Measurements from ENCODE around the gene CDKN2B-AS1.
"Not testable (repeated sequence)": the region's sequence is repeated elsewhere in the genome, so short reads cannot be mapped to it uniquely, and the experiment has no call there.

The CDKN2B-AS1 gene

DNA sequence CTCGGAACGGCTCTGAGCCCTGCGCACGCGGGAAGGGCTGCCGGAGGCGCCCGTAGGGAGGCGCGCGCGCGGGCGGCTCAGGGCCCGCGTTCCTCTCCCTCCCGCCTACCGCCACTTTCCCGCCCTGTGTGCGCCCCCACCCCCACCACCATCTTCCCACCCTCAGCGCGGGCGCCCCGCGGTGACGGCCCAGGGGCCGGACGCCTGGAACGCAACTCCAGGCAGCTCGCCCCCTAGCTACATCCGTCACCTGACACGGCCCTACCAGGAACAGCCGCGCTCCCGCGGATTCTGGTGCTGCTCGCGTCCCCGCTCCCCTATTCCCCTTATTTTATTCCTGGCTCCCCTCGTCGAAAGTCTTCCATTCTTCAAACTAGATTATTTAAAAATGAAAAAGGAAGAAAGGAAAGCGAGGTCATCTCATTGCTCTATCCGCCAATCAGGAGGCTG lies at the start of gene CDKN2B-AS1:
Gene CDKN2B-AS1, plus strand, starts transcription at position 236 of the 450 bp plus-strand sequence.
- DNase-seq, result peak; percentile 49 to 51

DNA sequence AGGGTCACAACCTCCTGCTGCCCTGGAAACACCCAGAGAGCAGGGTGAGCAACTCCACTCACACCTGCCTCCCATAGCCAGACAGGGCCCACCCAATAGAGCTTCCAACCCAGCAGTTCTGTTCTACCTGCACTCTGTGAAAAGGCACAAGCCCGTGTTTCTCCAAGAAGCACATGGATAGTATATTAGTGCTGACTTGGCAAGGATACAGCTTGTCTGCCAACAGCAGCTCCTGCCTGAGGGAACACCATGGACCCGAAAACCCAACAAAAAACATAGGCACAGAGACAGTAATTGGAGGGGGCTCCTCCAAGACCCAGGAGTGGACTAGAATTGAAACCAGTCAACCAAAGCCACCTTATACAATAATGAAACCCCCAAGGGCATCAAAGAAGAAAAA lies 49.0 kb upstream of the CDKN2B-AS1 start:
- no peak for DNase-seq

DNA sequence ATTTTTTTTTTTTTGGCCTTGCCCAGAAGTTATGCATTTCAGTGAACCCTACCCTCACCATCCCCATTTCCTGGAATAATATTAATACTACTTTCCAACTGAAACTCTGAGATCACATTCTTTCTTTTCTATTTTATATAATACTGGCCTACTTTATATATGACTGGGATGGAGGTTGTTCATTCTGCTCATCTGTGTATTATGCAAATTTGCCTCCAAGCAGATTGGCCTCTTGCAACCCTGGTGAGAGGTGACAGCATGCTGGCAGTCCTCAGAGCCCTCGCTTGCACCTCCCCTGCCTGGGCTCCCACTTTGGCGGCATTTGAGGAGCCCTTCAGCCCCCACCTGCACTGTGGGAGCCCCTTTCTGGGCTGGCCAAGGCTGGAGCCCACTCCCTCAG lies 35.8 kb upstream of the CDKN2B-AS1 start:
- no peak for DNase-seq

DNA sequence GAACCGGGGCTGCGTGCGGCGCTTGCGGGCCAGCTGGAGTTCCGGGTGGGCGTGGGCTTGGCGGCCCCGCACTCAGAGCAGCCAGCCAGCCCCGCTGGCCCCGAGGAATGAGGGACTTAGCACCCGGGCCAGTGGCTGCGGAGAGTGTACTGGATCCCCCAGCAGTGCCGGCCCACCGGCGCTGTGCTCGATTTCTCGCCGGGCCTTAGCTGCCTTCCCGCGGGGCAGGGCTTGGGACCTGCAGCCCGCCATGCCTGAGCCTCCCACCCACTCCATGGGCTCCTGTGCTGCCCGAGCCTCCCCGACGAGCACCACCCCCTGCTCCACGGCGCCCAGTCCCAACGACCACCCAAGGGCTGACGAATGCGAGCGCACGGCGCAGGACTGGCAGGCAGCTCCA lies 35.3 kb upstream of the CDKN2B-AS1 start:
- DNase-seq, result not testable (repeated sequence)

DNA sequence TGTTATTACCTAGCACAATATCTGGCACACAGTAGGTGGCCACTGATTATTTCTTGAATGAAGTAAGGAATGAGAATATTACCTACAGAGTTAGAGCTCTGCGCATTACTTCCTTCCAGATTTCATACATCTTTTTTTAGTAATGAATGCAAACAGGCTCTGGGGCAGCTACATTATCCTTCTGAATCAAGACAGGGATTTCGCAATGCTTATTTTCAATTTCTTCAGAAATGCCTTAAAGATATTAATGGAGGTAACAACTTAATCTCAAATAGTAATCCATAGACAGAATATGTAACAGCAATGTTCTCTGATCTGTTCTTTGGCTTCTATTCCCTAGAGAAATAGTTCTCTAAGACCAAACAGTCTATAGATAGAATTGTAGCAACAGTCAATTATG lies 33.0 kb upstream of the CDKN2B-AS1 start:
- no peak for DNase-seq

DNA sequence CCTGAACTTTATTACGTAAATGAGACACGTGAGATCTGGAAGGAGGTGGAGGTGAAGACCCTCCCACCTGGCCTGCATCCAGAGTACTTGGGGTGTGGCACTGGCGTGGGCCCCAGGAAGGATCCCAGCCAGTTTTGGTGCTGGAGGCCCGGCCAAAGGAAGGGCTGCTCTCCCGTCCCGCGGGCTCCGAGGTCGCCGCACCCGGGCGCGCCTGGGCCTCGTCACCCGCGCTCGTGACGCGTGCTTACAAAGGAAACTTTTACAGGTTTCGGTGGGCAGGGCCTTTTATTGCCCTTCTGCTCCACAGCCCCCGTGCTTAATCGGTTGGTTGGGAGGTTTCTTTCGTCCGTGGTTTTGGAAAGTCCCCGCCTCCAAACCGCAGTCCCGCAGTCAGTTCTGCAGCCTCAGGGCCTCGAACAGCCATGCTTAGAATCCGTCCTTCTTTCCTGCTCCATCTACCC lies 29.6 kb upstream of the CDKN2B-AS1 start:
- DNase-seq, result peak; percentile 66

DNA sequence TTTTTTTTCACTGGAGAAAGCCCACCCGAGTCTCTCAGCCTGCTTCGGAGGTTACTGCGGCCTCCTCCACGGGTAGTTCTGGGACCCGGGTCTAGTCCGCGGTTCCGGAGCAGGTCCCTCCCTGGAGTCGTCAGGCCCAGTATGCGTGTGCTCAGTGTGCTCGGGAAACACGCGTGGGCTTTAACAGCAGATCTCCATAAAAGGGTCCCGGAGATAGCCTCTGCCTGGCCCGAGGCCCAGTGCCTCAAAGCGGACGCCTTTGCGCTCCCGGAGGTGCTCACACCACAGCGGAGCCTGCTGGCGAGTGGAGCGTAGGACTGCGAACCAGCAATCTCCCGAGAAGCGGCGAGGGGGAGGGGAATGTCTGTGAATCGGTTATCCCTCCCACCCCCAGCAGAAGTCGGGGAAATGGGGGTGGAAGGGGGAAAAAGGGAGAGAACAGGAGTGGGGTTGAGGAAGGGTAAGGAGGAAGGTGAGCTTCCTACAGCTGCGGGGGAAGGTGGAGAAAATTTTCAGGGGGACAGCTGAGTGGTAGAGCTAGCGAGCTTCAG lies 29.1 kb upstream of the CDKN2B-AS1 start:
- peak; percentile 34 to 60 for DNase-seq

DNA sequence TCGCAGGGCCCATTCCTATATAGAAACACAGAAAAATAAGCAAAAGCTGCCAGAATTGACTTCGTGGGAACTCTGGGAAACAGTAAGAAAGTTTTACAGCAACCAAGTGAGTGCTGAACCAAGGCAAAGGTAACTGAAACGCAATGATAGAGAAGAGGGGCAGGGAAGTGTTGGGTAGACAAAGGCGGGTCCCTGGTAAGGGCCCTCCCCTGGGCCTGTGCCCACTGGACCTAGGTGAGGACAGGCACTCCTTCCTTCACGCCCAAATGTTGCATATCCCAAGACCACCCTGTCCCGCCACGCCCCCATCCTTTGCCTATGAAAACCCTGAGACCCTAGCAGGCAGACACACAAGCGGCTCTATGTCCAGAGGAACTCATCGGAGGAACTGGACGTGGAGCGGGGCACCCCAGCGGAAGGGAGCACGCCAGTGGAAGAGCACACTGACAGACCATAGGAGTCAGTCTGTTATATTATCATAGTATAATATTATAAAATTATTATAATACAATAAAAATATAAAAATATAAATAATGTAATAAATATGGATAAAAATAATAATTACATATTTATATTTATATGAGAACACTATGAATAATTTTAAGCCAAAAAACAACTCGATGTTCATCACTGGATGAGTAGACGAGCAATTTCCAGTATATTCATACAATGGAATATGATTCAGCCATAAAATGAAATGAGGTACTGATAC lies 28.3 kb upstream of the CDKN2B-AS1 start:
- DNase-seq, result no peak

DNA sequence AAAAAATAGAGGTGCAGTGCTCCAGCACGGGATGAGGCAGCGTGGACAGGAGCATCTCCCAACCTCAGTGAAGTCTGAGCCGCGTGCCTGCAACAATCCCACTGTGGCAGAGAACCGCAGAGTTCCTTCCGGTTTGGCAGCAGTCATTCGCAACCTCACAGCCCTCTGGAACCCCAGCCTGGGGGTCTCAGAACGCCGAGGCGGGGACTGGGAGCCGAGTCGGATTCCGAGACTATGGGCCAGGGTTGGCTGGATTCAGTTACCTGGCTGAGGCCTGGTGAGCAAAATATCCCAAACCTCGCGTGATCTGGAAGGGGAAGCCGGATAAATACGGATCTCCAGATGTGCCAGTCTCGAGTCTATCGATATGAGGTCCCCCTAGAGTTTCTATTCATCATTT lies 27.4 kb upstream of the CDKN2B-AS1 start:
- DNase-seq, result no peak

DNA sequence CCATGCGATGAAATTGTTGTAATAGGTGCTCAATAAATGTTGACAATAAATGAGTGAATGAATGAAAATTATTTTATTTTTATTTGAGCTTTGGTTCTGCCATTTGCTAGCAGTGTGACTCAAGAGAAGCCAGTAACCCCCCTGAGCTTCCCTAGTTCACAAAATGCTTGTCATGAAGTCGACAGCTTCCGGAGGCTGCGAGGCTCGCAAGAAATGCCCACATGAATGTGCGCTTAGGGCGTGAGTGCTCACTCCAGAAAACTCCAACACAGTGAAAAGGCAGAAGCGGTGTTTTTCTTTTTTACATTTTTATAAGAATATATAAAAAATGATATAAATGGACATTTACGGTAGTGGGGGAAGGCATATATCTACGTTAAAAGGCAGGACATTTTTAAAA lies 26.9 kb upstream of the CDKN2B-AS1 start:
- DNase-seq, result no peak

DNA sequence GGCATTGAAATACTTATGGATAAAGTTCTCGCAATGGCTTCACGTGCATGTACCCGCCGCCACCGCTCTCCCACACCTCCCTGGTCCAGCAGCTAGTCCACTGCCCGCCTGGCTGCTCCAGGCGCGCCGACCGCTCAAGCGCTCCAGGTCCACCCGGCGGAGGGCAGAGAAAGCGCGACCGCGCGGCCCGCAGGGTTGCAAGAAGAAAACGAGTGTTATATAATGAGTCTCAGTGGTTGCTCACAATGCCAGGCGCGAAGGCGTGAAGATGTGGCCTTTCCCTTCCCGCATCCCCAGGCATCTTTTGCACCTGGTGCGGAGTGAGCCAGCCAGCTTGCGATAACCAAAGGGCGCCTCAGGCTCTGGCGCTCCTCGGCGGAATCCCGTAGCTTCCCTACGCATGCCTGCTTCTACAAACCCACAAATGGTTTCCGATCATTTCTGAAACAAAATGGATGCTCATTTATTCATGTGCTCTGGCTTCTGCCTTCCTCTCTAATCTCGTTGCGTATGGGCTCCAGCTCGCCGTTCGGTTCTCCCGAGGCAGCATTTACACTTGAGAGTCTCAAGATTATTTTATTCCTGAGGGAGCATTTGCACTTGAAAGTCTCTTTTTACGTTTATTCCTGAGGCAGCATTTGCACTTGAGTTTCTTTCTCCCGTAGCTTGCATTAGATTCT lies 26.1 kb upstream of the CDKN2B-AS1 start:
- DNase-seq, result no peak

DNA sequence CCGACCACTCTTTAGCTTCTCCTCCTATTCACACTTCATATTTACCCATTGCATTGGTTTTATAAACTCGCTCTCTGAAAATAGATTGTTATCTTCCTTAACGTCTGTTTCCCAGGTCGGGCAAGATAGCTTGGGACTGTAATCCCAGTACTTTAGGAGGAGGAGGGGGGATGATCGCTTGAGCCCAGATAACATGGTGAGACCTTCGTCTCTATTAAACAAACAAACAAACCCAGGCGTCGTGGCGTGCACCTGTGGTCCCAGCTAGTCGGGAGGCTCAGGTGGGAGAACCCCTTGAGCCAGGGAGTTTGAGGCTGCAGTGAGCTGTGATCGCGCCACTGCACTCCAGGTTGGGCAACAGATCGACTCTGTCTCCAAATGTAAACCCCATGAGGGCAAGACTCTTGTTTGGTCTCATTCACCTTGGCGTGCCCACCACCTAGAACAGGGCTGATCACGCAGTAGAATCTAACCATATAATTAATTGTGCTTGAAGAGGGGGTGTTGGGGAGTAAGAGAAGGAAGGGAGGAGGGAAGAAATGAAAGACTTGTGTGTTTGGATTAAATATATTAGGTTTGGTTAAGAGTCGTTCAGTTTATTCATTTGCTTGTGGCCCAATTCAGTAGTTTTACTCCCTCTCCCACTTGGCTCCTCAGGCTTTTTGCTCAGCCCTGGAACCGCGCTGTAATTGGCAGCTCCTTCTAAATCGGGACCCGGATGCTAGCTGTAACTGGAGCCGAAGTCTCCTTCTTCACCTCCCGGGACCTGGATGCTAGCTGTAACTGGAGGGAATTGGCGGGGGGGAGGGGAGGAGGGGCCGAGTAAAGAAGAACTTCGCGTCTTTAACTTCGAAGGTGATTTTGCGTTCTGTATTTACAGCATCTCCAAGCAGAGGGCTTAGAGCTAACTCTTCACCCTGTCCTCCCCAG lies 25.3 kb upstream of the CDKN2B-AS1 start:
- no peak for DNase-seq

DNA sequence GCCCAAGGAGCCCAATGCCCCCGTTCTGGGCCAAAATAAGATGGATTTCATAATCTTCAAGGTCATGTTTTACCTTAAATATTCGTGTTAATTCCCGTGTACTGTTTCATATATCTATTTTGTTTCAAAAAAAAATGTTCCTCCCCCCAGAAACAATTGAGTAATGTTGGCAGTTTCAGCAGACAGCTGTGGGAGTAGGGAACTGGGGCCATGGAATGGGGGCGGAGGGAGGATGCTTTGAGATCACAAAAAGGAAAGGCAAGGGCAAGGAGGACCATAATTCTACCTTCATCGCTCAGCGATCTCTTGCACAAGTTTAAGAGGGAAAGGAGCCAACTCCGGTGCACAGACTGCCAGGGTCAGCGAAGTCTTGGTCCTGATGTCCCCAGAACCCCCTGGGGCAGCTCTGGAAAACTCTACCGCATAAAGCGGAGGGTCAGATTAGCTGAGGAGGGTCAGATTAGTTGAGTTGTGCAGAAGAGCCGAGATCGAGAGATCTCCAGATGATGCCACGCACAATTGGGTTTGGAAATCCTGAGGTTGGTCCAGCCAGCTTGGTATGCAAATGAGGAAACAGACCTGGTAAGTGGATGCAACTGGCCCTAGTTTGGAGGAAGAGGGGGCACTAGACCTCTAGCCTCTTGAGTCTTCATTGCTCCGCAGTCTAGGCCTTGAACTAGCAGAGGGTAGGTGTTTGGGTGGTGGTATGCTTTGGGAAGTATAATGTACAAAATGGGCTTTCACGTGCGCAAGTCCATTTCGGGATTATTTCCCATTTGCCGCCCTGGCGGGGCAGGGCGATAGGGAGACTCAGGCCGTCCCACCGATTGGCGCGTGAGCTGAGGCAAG lies 24.4 kb upstream of the CDKN2B-AS1 start:
- no peak for DNase-seq

DNA sequence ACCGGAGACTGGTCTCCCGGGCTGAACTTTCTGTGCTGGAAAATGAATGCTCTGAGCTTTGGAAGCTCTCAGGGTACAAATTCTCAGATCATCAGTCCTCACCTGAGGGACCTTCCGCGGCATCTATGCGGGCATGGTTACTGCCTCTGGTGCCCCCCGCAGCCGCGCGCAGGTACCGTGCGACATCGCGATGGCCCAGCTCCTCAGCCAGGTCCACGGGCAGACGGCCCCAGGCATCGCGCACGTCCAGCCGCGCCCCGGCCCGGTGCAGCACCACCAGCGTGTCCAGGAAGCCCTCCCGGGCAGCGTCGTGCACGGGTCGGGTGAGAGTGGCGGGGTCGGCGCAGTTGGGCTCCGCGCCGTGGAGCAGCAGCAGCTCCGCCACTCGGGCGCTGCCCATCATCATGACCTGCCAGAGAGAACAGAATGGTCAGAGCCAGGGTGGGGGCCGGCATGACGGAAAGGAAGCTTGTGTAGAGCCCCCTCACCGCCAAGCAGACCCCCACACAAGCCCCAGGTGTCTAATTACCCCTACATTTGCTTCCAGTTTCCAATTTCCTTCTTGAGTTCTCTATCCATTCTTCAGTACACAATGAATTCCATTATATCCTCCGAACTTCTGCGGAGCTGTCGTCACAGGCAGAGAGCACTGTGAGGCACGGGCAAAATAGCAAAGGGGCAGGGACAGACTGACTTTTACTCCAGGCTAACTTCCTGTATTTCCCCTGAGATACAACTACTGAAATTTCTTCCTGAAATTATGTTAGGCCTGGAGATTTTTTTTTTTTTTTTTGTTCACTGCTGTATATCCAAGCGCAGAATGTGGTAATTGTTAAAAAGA lies 23.6 kb upstream of the CDKN2B-AS1 start:
- DNase-seq, result peak in 1 of 2 donors; percentile 3

DNA sequence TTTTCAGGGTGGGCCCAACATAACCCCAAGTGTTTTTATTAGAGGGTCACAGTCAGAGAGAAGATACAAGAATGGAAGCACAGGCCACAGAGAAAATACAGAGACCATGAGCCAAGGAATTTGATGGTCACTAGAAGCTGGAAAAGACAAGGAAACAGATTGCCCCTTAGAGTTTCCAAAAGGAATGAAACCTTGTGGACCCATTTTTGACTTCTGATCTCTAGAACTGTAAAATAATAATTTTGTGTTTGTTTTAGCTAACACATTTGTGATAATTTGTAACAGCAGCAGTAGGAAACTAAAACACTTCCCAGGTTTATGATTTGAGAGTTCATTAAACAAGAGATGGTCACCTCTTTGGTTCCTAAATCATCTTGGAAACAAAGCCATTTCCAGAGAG lies 22.2 kb upstream of the CDKN2B-AS1 start:
- DNase-seq, result no peak

DNA sequence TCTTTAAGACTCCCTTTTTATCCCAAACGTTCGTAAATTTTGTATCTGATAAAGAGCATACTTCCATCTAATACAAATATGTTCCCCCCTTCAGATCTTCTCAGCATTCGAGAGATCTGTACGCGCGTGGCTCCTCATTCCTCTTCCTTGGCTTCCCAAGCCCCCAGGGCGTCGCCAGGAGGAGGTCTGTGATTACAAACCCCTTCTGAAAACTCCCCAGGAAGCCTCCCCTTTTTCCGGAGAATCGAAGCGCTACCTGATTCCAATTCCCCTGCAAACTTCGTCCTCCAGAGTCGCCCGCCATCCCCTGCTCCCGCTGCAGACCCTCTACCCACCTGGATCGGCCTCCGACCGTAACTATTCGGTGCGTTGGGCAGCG lies 20.3 kb upstream of the CDKN2B-AS1 start:
- DNase-seq, result no peak

DNA sequence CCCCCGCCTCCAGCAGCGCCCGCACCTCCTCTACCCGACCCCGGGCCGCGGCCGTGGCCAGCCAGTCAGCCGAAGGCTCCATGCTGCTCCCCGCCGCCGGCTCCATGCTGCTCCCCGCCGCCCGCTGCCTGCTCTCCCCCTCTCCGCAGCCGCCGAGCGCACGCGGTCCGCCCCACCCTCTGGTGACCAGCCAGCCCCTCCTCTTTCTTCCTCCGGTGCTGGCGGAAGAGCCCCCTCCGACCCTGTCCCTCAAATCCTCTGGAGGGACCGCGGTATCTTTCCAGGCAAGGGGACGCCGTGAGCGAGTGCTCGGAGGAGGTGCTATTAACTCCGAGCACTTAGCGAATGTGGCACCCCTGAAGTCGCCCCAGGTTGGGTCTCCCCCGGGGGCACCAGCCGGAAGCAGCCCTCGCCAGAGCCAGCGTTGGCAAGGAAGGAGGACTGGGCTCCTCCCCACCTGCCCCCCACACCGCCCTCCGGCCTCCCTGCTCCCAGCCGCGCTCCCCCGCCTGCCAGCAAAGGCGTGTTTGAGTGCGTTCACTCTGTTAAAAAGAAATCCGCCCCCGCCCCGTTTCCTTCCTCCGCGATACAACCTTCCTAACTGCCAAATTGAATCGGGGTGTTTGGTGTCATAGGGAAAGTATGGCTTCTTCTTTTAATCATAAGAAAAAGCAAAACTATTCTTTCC lies 19.7 kb upstream of the CDKN2B-AS1 start:
- peak; percentile 48 to 64 for DNase-seq

DNA sequence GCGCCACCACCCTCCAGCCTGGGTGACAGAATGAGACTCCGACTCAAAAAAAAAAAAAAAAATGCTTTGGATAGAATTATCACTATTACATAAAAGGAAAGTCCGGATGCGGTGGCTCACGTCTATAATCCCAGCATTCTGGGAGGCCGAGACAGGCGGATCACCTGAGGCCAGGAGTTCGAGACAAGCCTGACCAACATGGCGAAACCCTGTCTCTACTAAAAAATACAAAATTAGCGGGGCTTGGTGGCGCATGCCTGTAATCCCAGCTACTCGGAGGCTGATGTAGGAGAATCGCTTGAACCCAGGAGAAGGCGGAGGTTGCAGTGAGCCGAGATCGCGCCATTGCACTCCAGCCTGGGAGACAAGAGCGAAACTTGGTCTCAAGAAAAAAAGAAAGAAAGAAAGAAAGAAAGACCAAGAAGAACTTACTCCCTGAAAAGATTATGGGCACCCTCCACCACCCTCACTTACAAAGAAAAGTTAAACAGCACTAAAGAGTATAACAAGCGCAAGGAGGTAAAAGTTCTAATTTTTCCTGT lies 18.2 kb upstream of the CDKN2B-AS1 start:
- DNase-seq, result no peak

DNA sequence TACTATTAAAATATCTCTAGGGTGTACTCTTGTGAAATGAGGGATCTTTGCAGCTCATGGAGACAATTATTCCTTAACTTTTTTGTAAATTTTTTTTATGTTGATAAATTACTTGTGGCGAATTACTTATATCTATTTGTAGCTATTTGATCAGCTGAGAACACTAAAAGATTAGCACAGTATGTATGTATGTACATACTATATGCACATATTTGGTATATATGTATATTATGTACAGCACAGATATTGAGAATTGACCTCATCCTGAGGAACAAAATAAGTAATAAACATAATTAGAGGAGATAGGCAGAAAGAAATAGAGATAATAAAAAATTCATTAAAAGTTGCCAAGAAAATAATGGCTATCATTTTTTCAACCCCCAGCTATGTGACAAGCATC lies 12.2 kb upstream of the CDKN2B-AS1 start:
- no peak for DNase-seq

Data from stimulated activated CD4-positive, alpha-beta T cell treated with anti-CD3 and anti-CD28 coated beads, Interleukin-2, amount 100 ng/mL, for 24 hours (primary cell).